Colonic mucosa (tissue), 4 donors: ENCODE data around the gene DARS1. TPM values are rescaled to one million over a fixed set of nuclear protein-coding genes. Genes with fewer than 3 reads are reported as not detected.

ENCODE experiments used
- DNase-seq: peaks from one replicate; pipeline ENCODE4 v3.0.0-alpha.2; 2020
- H3K27ac ChIP-seq: fragments of 200-600 bp; one replicate; pipeline ENCODE4 v1.8.0; 2021
- H3K27me3 ChIP-seq: fragments of 200-600 bp; one replicate; pipeline ENCODE4 v1.8.0; 2021
- H3K36me3 ChIP-seq: fragments of 200-600 bp; one replicate; pipeline ENCODE4 v1.8.0; 2021
- H3K4me1 ChIP-seq: fragments of 200-600 bp; one replicate; pipeline ENCODE4 v1.8.0; 2021; ENCODE audit warnings: mild to moderate bottlenecking
- H3K4me3 ChIP-seq: fragments of 200-600 bp; one replicate; pipeline ENCODE4 v1.8.0; 2021
- H3K9ac ChIP-seq, 2 donors: one replicate each; pipeline ENCODE4 v1.7.0; 2013; ENCODE audit warnings: control low read depth in 2 of 2, low read depth in 2 of 2, low read length in 2 of 2
- H3K9me3 ChIP-seq: fragments of 200-600 bp; one replicate; pipeline ENCODE4 v1.8.0; 2021
- intact Hi-C: fragments of 100-400 bp; cut with DNase I; formaldehyde crosslinking; loops from one replicate; pipeline ENCODE4 v1.14.1; 2022
- total RNA-seq, 2 donors: library from RNA; stranded (reverse); fragmentation: NEBNext Ultra II Directional in 1 of 2; extraction: Animal tissue kit (Norgen Biotek cat#: 25700) in 1 of 2; gene quantifications; one replicate each; pipeline ENCODE4 v1.2.1, GENCODE V29; 2021
- TF ChIP-seq, protein P1 (sequence below): fragments of 200-600 bp; IDR thresholded peaks from one replicate; pipeline ENCODE4 v1.8.0; 2022; ENCODE audit warnings: antibody characterized with exemption, mild to moderate bottlenecking
- donor health status: healthy.
- donor health status: DM: no; HTN: no; CAD: no.
- donor health status: DM: no; HTN: no; CAD: no.

Gene DARS1
- total RNA-seq, 2 donors from 2014 or later = 52.4 to 80.7 TPM

DNA sequence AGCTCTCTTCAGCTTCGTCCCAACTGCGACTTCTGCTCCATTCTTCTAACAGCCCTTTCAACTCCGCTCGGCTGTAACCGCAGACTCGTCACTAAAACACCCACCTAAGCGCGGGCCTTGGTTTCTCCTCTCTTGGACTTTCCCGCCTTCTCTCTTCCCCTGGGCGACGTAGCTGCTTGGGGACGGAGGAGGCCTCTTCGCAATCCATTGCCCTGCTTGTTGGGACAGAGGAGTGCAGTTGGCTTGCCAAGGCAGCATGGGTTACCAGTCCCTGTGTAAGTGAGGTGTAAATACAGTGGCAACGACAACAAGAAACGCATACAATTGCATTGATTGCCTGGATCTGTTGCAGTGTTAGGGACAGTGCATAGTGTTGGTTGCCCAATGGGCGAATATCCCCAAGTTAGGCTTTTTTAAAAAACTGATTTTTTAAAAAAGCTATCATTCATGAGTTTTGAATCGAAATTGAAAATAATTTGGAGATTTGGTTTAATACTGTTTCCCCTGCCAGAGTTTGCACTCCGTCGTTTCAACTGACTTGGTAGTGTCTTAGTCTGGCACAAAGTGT, 484 bp upstream of the DARS1 start:
- DNase-seq = no peak
- H3K27ac ChIP-seq = peak overlapping the region; percentile 96
- no peaks in the 10 kb centered on the region for H3K4me1 ChIP-seq
- TF ChIP-seq, protein P1, sequence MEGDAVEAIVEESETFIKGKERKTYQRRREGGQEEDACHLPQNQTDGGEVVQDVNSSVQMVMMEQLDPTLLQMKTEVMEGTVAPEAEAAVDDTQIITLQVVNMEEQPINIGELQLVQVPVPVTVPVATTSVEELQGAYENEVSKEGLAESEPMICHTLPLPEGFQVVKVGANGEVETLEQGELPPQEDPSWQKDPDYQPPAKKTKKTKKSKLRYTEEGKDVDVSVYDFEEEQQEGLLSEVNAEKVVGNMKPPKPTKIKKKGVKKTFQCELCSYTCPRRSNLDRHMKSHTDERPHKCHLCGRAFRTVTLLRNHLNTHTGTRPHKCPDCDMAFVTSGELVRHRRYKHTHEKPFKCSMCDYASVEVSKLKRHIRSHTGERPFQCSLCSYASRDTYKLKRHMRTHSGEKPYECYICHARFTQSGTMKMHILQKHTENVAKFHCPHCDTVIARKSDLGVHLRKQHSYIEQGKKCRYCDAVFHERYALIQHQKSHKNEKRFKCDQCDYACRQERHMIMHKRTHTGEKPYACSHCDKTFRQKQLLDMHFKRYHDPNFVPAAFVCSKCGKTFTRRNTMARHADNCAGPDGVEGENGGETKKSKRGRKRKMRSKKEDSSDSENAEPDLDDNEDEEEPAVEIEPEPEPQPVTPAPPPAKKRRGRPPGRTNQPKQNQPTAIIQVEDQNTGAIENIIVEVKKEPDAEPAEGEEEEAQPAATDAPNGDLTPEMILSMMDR = no peak
- H3K27me3 ChIP-seq = no peaks in the 10 kb centered on the region
- intact Hi-C loops = no loop called here
- H3K36me3 ChIP-seq = no peaks in the 10 kb centered on the region
- H3K9ac ChIP-seq = peak overlapping the region; percentile 97 to 99
- H3K9me3 ChIP-seq = no peaks in the 10 kb centered on the region
- peak overlapping the region; percentile 88 for H3K4me3 ChIP-seq

DNA sequence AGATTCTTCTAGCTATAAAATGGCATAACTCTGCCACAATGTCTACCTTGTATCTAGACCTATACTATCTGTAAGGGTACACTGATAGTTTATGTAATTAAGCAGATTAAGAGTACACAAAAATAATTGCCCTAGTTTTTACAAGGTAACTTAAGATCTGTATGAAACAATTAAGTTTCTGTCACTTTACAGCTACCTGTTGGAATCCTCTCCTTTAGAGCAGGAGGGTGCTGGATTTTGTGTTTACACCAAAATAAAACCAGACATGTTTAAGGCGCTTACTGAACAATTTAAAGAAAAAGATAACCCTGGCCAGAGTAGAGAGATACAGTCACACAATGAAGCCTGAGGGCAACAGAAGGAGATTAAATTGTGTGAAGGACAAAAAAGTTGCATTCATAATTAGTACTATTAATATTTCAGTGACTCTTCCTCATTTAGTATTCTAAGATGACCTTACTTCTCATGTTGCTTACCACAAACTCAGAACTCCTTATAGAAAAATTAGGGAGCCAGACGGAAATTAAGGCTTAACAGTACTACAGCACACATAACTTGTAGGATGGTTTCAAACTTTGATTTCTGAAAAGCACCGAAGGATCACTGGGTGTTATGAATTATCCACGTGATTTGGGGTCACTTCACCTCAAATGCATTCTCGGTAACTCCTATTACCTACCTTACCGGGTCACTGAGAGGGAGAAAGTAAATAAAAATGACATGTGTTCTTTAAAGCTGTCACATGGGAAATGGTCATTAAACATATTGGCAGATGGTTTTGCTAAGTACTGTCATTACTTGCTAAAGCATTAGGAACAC, 1.0 kb downstream of the DARS1 start:
- Histone ChIP-seq H3K27ac (peak overlapping the region; percentile 96), H3K9ac (peak overlapping the region; percentile 97 to 99), H3K4me3 (peak overlapping the region; percentile 88), H3K27me3 (no peaks in the 10 kb centered on the region), H3K9me3 (no peaks in the 10 kb centered on the region), H3K36me3 (no peaks in the 10 kb centered on the region), H3K4me1 (no peaks in the 10 kb centered on the region)
- TF ChIP-seq, protein P1 = no peak
- intact Hi-C loops = no loop called here
- no peak for DNase-seq

DNA sequence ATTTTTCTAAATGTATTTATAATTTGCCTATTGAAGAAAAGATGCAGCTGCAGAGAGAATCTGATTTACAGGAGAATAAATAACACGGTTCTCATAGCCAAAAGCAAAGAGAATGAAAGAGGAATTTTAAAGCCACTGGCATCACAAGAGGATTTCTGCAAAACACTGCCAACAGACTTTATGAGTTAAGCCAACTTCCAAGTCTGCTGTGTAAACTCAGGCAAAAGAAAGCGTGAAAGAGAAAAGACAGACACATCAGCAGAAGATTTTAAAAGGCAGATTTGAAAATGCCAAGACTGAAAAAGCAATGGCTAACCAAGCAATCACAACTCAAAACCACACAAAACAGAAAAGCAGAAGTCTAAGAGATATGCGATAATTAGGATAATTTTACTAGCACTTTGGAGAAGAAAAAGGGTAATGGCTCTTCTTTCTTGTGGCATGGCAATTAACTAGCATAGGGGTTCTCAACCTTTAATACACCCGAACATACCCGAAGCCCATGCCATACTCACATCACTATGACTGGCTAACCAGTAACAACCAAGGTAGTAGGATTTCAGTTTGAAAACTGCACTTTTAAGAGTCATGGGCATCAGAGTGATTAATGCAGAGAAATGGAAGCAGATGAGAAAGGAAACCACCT, 4.9 kb downstream of the DARS1 start:
- H3K9me3 ChIP-seq = no peaks in the 10 kb centered on the region
- H3K36me3 ChIP-seq = no peaks in the 10 kb centered on the region
- H3K4me3 ChIP-seq = no peak overlapping the region
- no peaks in the 10 kb centered on the region for H3K27me3 ChIP-seq
- H3K27ac ChIP-seq = no peak overlapping the region
- no peak for DNase-seq
- TF ChIP-seq, protein P1 = no peak
- intact Hi-C loops = no loop called here
- H3K9ac ChIP-seq = no peak overlapping the region
- no peaks in the 10 kb centered on the region for H3K4me1 ChIP-seq

DNA sequence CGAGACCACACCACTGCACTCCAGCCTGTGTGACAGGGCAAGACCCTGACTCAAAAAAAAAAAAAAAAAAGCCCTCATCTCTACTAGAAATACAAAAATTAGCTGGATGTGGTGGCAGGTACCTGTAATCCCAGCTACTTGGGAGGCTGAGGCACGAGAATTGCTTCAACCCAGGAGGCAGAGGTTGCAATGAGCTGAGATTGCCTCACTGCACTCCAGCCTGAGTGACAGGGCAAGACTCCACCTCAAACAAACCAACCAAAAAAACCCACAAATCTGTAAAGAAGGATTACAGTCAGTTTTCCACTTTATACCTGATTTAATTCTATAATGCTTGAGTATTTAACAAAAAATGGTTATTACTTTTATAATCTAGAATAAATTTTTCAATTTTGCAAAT, 9.7 kb downstream of the DARS1 start:
- no peaks in the 10 kb centered on the region for H3K36me3 ChIP-seq
- no peak overlapping the region for H3K9ac ChIP-seq
- no peak for DNase-seq
- no peak overlapping the region for H3K27ac ChIP-seq
- H3K27me3 ChIP-seq = no peaks in the 10 kb centered on the region
- H3K4me3 ChIP-seq = no peak overlapping the region
- TF ChIP-seq, protein P1 = no peak
- H3K9me3 ChIP-seq = no peaks in the 10 kb centered on the region
- H3K4me1 ChIP-seq = no peaks in the 10 kb centered on the region
- intact Hi-C loops = no loop called here

DNA sequence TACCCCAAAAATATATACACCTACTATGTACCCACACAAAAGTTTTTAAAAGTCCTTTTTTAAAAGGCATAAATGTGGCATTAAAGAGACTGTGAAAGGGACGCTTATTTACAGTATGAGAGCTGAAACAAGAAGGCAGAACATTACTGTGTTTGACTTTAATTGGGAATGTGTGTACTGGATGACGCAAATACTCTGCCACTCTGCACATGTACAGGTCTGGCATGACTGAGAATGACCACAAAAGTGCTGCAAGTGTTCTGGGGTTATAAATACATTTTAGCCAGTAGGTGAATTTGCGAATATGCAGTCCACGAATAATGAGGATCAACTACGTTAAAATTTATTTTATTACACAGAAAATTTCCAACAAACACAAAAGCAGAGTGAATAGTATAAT, 11.4 kb downstream of the DARS1 start:
- no peak for DNase-seq
- Histone ChIP-seq H3K36me3 (no peaks in the 10 kb centered on the region), H3K4me1 (no peaks in the 10 kb centered on the region), H3K9ac (no peak overlapping the region), H3K4me3 (no peak overlapping the region), H3K27me3 (no peaks in the 10 kb centered on the region), H3K27ac (no peak overlapping the region), H3K9me3 (no peaks in the 10 kb centered on the region)
- intact Hi-C loops = no loop called here
- TF ChIP-seq, protein P1 = no peak
